ENCODE data around the gene EDA. TPM values are rescaled to one million over a fixed set of nuclear protein-coding genes. Genes with fewer than 3 reads are reported as not detected.

Gene EDA
- total and polyA plus RNA-seq, 10 of the 15 experiments (the other 5 are each of a cell fraction or from before 2014, with no cell fraction given): 0.06 TPM; not detected in 9

- TF ChIP-seq CREB1 (IDR thresholded peaks at IDR 0.05; ENCODE audit: low read depth) (no peak), TCF3 (IDR thresholded peaks at IDR 0.05; ENCODE audit: borderline replicate concordance, insufficient read depth, low read depth, low read length) (no peak), E4F1 (IDR thresholded peaks at IDR 0.05; ENCODE audit: borderline replicate concordance, partially characterized antibody) (no peak), LARP7 (IDR thresholded peaks at IDR 0.05) (no peak), RFX5 (IDR thresholded peaks at IDR 0.05; ENCODE audit: low read depth, low read length) (no peak), ZNF207 (IDR thresholded peaks at IDR 0.05; ENCODE audit: borderline replicate concordance) (no peak), MYC (IDR thresholded peaks at IDR 0.05; ENCODE audit: insufficient read depth, insufficient read length, insufficient replicate concordance, low read length, severe bottlenecking) (no peak)
Measured at GRCh38 chrX:69670001-69670555, 54.2 kb downstream of the EDA start (continued).

GRCh38 chrX:69674891-69675290 lies 59.0 kb downstream of the EDA start:
- SMC1A ChIA-PET (ENCODE audit: uncharacterized antibody, unreplicated experiment): interaction anchor here (0.9 kb wide), 1 partner anchor 8 kb away, joined by 3 read pairs; no protein-coding TSS in a partner anchor
- H3K9ac ChIP-seq (ENCODE audit: control insufficient read depth, insufficient read depth, low read length): no peak overlapping the region
- no peak overlapping the region for H3K4me2 ChIP-seq (ENCODE audit: control insufficient read depth, insufficient read depth)
- RAD21 ChIA-PET (ENCODE audit: unreplicated experiment): no interaction called here
- no TSS peak for BruUV-seq (replicated peaks)
- no peak overlapping the region for H3K4me3 ChIP-seq
- no peak for FAIRE-seq
- CTCF ChIA-PET: no interaction called here
- in situ Hi-C loops (cut with MboI) (no loop called here), intact Hi-C loops (cut with micrococcal nuclease; ENCODE audit: unreplicated experiment) (no loop called here)
- no peaks in the 10 kb centered on the region for H3K27me3 ChIP-seq (replicated peaks in 1 of 2; ENCODE audit: control insufficient read depth in 2 of 2, insufficient read depth in 2 of 2, low read length in 1 of 2)
- POLR2A ChIA-PET: no interaction called here
- no peaks in the 10 kb centered on the region for H3K79me2 ChIP-seq (ENCODE audit: control insufficient read depth, insufficient read depth, low read length)
- no peak for DNase-seq (ENCODE audit: low read depth, low spot score)
- H3K4me1 ChIP-seq (ENCODE audit: control insufficient read depth, insufficient read depth, low read length): no peaks in the 10 kb centered on the region
- no peaks in the 10 kb centered on the region; the same call in 2 of the 3 replicates for H3K9me3 ChIP-seq (replicated peaks; ENCODE audit: control insufficient read depth, insufficient read depth, low read length)
- TF ChIP-seq YBX1 (IDR thresholded peaks at IDR 0.05) (no peak), STAT1 (conservative IDR thresholded peaks at IDR 0.05) (no peak), SUPT20H (IDR thresholded peaks at IDR 0.05; ENCODE audit: borderline replicate concordance, control insufficient read depth, low read depth, low read length) (no peak), CBX5 (IDR thresholded peaks at IDR 0.05; ENCODE audit: low read depth) (no peak)
- H2AFZ ChIP-seq (ENCODE audit: control insufficient read depth, low read depth, low read length): no peak overlapping the region
- no peak overlapping the region for H3K27ac ChIP-seq (ENCODE audit: control insufficient read depth, insufficient read depth)
- H3K36me3 ChIP-seq (ENCODE audit: control insufficient read depth in 2 of 2, insufficient read depth in 2 of 2, low read length in 1 of 2): no peaks in the 10 kb centered on the region
- H4K20me1 ChIP-seq (ENCODE audit: control insufficient read depth, insufficient read depth): no peaks in the 10 kb centered on the region
- no peak for ATAC-seq
